ENCODE results near the gene PAQR7.

The PAQR7 gene, protein sequence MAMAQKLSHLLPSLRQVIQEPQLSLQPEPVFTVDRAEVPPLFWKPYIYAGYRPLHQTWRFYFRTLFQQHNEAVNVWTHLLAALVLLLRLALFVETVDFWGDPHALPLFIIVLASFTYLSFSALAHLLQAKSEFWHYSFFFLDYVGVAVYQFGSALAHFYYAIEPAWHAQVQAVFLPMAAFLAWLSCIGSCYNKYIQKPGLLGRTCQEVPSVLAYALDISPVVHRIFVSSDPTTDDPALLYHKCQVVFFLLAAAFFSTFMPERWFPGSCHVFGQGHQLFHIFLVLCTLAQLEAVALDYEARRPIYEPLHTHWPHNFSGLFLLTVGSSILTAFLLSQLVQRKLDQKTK

DNA sequence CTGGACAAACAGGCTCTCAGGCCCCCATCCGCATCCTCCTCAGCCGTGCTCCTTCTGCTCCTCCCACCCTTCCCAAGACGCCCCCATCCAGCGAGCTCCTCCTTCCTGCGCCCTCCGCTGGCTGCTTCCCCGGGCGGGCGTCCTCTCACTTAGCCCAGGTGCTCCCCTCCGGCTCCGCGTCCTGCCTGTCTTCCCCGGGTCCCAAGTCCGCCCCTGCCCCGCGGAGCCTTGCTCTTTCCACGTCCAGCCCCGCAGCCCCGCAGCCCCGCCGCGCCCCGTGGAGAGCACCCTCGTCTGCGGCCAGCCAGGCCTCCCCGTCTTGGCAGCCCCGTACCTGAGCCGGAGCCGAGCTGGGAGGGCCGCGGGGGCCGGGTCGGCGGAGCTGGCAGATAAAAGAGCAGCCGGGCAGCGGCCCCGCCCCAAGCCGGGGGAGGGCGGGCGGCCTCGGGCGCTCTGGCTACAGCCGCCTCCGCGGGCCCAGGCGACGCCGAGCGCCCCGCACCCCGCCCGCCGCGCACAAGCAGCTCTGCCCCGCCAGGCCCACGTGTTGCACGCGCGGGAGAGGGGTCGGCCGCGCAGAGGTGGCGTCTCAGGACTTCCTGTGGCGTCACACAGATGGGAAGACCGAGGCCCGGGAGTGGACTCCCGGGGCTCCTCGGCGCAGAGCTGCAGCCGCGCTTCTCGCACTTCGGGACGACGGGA is at the start of gene PAQR7:
PAQR7 (minus strand) TSS at position 555 of the 702 bp plus-strand sequence. CDS start 11,869 bp downstream, outside the sequence.
- DNase-seq: peak; percentile 58

DNA sequence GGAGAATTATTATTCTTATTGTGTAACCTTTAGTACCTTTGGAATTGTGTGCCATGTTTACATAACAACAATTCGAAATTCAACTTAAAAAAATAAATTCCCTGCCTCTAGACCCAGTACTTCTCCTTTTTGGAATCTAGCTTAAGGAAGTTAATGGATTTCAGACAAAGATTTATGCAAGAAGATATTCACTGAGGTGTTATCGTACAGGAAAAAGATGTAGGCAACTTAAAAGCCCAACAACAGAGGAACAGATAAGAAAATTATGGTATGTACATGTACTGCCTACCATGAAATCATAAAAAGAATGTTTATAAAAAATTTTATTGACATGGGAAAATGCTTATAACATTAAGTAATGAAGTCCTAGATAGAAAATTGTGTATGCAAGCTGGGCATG is 48.9 kb upstream of the PAQR7 start:
- DNase-seq: no peak

DNA sequence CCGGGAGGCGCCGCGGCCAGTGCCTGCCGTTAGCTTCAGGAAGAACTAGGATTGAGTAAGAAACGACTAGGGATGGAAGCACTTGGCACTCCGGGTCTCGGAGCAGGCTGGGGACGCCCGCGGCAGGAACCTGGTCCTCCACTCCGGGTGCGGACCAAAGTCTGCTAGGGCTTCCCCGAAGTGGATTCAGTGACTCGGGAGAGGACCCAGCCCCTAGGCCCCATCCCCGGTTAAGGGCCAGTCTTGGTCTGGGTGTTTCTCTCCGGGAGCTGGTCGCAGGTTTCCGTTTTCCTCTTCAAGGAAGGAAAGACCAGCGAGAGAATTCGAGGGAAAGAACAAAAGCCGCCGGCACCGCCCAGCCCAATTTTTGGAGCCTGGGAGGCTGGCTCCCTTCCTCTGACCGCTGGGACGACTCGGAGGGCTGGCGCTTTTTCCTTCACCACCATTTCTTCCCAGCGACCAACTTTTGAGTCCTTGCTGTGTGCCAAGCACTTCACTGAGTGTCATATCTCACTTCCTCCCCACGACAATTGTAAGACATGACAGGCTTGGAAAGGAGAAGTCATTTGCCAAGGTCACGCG is 47.6 kb upstream of the PAQR7 start:
- peak; percentile 17 for DNase-seq

DNA sequence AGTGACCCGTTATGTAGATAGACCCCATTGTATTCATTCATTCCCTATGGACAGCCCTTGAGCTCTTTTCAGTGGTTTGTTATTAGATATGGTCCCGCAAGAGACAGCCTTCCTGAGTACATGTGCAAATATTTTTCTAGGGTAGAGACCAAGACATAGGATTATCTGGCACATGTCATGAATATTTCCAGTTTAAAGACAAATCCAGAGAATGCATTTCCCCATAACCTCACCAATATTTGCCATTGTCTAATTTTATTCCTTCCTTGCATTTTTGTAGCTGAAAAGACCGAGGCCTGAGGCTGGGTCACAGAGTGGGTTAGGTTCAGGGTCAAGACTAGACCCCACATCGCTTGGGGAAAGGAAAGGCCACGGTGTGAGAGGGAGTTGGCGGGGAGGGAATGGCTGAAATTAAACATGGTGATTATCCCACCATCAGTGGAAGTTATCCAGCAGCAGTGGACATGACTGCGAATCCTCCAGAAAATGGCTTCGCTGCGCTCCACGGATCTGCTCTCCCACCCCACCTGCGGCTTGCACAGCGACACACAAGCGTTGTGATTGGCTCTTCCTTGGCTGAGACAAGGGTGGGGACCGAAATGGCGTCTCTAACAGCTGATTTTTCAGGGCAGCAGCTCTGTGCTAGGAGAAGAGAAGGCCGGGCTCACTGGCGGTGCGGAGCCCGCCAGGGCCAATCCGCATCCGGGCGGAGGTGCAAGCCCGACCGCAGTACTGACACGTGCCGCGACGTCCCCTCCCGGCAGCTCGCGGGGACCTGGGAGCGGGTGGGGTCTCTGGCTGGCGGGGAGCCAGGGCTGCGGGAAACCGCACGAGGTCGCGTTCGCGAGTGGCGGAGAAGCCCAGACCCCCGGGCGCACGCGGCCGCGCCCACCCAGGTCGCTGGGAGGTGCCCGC is 46.8 kb upstream of the PAQR7 start:
- DNase-seq: peak; percentile 49

DNA sequence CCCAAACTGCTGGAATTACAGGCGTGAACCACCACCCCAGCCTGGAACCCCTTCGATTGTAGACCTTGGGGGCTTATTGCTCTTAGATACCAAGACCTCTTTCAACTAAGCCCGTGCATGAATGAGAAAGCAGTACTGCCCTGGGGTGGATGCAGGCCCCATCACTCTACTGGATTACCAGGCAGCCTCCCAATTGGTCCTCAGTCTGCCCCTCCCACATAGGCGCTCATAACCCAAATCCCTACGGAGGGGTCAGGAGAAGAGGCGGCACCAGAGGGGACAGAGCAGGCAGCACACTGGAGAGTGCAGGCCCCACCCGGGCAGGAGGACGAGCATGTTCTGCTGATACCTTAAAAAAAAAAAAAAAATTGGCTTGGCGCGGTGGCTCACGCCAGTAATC is 43.1 kb upstream of the PAQR7 start:
- no peak for DNase-seq

DNA sequence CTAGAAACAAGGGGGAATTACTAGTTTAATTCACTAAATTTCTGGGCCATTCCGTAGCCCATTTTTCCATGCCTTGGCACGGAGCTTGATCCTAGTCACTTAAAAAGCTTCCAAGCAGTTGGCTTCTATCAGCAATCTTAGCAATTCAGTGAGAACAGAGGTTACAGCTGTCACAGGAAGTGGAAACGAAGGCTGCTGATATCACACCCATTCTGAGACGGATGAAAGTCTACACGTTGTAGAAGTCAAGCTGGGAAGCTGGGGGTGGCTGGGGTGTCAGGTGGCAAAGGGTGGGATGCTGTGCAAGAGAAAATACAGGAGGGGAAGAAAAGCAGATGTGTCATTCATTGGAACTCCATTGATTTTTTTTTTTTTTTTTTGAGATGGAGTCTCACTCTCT is 42.5 kb upstream of the PAQR7 start:
- DNase-seq: no peak

DNA sequence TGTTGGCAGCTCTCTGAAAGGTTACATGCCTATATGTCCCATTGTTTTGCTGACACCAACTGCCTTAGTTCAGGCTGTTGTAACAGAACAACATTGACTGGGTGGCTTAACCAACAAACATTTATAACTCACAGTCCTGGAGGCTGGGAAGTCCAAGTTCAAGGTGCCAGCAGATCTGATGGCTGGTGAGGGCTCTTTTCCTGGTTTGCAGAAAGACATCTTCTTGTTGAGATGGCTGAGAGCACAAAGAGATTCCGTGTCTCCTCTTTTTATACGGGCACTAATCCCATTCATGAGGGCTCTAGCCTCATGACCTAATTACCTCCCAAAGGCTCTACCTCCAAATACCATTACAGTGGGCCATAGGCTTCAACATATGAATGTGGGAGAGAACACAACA is 41.0 kb upstream of the PAQR7 start:
- DNase-seq: no peak

DNA sequence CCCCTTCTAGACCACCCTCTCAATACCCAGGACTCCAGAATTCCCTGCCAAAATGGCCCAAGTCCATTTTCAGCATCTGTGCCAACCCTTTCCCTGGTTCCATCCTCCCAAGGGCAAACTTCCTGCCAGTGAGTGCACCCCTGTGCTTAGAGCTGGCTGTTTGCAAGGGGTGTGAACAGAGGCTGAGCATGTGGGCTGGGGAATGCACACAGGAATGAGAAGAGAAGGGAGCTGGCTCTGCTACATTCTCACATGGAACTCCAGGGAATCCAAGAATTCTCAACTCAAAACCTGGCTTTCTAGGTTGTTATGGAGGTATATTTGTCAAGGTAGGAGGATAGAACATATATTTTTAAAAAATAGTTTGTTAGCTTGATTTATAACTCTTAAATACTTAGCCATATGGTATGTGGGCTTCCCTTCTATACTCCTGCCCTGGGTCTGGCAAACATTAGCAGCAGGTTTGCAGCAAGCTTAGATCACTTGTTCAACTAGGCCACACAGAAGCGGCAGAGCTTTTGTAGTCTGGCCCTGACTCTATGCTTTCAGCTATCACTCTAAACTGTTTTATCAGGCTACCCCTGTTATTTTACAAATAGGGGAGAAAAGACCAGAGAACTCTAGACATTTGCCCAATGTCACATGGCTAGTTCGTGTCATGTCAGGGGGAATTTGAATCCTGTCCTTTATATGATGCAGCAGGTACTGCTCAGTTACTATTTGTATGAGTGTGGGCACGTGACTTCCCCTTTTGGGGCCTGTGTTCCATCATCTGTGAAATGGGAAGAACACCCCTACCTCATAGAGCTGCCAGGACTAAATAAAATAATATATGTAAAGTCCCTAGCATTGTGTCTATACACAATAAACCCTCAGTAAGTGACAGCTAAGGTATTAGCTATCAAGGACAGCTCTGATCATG is 38.8 kb upstream of the PAQR7 start:
- no peak for DNase-seq

DNA sequence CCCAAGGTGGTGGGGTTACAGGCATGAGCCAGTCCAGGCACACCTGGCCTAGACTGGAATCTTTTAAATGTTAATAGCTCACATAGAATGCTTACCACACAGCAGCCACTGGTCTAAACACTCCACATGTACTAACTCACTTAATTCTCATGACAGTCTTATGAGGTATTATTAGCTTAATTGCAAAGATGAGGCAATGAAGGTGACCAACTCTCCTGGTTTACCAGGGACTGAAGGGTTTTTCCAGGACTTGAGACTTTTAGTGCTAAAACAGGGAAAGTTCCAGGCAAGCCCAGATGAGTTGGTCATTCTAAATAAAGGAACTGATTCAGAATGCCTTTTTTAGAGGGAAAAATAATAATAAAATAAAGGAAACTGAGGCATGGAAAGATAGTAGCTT is 37.7 kb upstream of the PAQR7 start:
- no peak for DNase-seq

DNA sequence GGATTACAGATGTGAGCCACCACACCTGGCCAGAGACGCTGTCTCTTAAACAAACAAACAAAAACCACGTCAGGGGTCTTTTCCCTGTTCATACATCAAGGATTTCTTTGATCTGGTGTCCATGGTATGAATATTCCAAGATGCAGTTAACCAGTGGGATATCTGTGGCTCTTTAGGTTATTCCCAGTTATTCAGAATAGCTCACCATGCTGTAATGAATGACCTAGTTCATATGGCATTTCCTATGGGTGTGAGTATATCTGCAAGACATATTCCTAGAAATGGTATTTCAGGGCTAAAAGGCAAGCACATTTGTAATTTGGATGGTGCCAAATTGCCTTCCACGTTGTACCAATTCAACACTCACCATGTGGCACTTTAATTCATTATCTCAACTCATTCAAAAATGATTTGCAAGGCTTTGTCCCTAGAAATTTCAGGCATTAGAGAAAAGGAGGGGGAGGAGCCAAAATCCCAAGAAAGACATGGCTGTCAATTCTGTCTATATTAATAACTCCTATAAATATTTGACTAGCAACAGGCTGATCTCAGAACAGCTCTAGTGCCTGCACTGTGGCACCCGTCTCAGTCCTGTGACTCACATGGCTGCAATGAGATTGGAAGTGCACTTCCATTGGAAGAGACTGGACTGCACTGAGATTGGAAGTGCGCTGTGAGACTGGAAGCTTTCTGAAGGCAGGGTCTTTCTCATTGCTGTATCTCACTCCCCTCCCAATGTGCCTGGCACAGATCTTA is 36.7 kb upstream of the PAQR7 start:
- no peak for DNase-seq

DNA sequence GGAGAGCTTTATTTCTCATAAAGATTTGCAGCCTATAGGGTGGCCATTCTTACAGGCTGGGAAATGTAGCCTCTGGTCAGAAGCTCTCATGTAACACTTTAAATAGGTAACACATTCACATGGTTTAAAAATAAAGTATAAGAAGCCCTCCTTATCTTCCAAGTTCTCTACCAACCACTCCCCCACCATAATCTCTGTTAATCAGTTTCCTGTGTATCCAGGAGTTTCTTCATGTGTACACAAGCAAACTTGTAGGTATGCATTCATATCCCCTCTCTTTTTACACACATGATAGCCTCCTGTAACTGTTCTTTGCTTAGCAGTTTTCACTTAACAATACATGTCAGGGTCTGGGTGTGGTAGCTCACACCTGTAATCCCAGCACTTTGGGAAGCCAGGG is 35.7 kb upstream of the PAQR7 start:
- no peak for DNase-seq

DNA sequence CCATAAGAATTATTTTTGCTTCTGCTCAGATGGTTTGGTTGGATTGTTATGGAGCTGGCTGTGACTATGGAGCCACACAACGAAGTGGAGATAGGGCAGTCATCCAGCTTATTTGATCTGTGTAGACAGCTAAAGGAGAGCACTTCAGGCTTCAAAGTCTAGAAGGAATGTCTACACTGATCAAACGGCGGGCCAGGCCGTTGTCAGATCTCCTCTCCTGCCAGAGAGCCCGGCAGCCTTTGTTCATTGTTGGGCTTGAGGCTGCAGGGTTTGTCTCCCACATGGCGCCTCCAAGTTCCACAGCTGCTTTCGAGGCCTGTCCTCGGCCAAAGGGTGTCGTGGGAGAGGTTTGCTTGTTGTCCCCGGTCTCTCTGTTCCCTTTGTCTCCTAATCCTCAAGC is 33.5 kb upstream of the PAQR7 start:
- DNase-seq: no peak

DNA sequence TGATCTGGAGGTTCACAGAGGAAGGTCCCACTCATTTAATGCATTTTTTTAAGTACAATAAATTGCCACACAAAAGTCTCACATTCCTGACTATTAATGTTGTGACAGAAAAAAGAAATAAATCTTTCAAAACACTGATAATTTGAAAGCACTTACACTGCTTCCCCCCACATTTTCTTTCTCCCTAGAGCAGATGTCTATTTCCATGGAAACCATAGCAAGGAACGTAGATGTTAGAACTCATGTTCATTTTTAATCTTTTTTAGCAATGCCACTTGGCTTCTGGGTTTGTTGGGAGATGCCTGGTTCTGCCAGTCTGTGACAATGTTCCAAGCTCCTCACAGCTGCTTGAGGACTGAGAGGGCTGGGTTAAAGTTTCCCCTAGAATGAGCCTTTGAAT is 32.7 kb upstream of the PAQR7 start:
- DNase-seq: no peak

DNA sequence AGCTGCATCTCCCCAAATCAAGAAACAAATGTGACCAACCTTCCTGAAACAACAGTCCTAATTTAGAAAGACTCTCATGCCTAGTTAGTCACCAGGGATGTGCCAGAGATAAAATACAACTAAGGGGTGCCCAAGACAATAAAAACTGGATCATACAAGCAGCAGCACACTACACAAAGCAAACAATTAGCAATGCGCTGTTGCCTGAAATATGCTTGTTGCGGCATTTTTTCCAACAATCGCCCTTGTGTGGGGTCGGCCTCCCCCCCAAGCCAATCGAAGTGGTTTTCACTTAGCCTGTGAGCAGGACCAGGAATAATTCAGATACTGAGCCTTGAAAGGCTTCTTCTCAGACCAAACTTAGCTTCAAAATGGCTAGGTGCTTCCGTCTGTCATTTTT is 32.1 kb upstream of the PAQR7 start:
- no peak for DNase-seq

DNA sequence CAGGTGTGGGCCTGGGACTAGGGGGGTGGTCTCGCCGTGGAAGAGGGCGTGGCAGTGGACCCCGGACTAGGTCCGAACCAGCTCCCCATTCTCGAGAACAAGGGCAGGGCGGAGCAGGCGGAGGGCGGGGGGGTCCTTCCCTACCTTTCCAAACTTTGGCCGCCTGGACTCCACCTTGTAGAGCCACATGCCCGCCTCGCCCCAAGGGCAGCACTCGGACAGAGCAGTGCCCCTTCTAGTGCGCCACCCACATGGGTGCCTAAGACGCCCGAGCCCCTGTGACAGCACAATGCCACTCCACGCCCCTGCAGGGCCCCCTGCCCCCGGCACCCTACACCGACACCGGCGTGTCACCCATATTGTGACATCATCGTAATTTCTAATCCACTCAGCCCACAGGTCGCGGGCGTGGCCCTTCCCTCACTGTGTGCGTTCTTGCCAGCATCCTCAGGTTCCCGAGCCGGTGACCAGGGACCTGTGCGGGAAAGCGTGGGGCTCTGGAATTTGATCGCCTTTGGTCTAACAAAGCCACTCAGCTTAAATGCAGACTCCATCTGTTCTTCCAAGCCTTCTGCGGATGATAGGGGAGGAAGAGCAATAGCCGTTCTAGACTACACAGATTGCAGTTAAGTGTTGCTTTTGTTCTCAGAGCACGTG is 31.3 kb upstream of the PAQR7 start:
- DNase-seq: peak; percentile 54

DNA sequence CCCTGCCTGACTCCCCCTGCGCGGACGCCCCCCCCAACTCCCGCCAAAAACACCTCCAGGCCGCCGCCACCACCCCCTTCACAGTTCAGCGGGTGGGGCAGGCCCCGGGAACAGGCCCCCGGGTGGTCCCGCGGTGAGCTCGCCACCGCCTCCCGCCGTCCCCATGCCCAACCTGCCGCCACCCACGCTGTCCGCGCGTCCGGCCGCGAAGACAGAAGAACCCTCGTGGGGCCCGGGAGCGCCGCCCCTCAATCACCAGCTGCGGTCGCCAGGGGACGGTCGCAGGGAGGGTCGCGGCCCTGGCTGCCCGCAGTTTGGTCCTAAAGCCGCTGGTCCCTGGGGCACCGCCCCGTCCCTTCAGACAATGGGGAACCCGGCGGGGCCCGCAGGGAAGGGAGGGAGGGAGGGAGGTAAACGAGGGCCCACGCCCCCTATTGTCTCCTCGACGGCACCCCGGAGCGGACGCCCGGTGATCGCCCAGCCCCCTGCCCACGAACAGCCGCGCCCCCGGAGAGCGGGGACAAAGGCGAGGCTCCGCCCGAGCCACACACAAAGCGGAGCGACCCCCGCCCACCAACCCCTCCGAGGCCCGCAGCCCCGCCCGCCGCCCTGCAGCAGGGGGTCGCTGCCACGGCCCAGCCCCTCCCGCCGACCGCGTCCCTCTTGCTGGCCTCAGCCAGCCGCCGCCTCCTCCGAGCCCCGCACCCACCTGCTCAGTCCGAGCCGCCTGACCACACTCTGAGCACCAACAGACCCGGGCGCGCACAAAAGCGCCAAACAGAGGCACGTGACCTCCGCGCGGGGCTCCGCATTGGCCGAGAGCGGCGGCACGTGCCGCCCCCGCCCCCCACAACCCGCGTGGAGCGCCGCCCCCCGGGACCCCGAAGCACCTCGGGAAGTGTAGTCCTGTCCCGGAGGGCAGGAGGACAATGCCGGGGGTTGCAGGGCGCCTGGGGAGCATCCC is 30.5 kb upstream of the PAQR7 start, which contains the start of gene STMN1:
STMN1 (minus strand) TSS at position 740 of the 964 bp plus-strand sequence. CDS start 1,743 bp downstream, outside the sequence.
- peak; percentile 84 for DNase-seq

DNA sequence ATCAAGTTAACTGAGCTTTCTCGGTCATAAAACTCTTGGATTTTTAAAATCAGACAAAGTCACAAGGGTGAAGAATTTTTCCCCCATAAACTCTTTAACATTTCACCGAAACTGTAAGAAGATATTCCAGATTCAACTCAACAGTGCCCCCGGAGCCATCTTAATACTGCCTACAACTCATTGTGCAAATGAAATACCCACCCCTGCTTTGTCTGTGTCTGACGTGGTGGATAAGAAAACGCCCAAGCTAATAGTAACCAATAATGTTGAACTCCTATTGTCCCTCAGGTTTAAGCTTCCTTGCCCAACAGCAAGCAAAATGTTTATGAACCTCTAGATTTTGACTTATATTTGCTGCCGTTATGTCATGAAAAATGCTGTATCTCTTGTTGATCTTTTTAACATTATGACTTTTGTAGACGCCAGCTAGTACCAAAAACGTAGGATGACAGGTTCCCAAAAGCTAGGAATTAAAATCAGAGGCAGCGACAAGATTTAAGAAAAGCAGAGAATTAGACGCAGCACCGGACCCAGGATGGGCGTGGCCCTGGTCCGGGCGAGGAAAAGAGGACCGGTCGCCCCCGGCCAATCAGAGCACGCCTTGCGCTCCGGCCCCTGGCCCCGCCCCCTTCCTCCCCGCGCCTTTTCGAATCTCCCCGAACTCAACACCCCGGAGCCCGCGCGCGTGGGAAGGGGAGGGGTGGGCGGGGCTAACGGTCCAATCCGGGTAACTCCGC is 29.6 kb upstream of the PAQR7 start:
- DNase-seq: peak; percentile 86

DNA sequence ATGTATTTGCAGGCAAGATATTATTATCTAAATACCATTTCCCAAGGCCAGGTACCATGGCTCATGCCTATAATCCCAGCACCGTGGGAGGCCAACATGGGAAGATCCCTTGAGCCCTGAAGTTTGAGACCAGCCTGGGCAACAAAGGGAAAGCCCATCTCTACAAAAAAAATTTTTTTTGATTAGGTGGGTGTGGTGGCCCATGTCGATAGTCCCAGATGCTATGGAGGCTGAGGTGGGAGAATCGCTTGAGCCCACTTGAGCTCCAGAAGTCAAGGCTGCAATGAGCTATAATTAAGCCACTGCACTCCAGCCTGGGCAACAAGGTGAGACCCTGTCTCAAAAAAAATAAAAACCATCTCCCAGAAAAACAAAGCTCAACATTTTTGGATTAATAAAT is 28.5 kb upstream of the PAQR7 start:
- DNase-seq: no peak

DNA sequence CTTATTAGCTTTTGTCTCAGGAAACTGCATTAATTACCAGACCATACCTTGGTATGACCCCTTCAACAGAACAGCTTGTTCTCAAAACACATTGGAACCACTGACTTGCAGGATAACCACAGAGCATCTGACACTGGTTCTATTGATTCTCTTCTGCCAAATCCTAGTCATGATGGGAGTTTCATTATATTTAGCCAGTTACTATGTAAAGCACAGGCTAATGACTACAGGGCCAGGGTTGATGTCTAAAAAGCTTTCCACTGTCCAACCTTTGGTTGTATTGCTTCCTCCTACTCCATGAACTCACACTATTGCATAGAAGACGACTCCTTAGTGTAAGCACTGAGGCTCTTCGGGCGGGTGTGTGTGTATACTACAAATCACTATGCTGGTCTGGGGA is 27.0 kb upstream of the PAQR7 start:
- DNase-seq: no peak

All from NCI-H510A treated with DMSO at 0.1 percent for 48 hours (cell line).